Stimulated activated CD4-positive, alpha-beta T cell treated with anti-CD3 and anti-CD28 coated beads, Interleukin-15, amount 100 ng/mL, for 48 hours (primary cell): ENCODE measurements around the gene AP3S2.
A peak's percentile ranks its signal among the peaks of the same experiment; 100 is the strongest.
"Not testable (repeated sequence)": the region's sequence is repeated elsewhere in the genome, so short reads cannot be mapped to it uniquely, and the experiment has no call there.

Source experiments
- DNase-seq, 2 donors: peaks; one replicate each; pipeline ENCODE4 v3.0.0-alpha.2; 2020; ENCODE audit warnings: low read depth in 2 of 2

The AP3S2 gene

DNA sequence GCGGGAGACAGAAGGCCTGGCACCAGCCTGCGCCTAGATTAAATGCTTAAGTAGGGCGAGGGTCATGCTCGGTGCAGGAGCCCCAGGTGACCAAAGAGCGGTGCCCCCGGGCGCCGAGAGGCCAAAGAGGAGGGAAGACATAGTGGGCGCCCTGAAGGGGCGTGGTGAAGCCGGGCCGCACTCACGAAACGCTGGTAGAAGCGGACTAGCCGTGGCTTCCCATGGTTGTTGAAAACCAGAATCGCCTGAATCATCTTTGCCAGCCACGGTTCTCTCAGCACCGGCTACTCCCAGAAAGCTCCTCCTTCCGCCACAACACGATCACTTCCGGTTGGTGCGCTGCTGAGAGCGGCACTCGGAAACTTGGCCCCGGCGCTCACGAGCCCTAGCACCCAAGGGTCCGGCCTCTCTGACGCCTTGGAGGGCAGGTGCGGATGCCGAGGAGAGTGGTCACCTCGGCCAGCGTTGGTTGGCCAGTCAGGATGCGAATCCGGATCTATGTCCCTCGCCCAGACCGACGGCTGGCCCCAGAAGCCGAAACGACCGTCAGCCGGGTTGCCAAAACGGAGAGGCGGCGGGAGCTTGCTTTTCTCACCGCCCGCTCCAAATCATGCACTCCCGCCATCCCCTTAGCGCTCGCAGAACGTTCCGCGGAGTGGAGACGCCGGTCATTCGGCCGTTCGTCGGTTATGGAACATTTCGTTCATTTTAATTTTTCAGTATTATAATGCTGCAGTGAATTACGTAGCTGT lies at the start of gene AP3S2:
AP3S2 (minus strand) TSS at position 299 of the 752 bp plus-strand sequence; CDS start at position 254, 45 bp downstream.
- DNase-seq: peak; percentile 86 to 89

DNA sequence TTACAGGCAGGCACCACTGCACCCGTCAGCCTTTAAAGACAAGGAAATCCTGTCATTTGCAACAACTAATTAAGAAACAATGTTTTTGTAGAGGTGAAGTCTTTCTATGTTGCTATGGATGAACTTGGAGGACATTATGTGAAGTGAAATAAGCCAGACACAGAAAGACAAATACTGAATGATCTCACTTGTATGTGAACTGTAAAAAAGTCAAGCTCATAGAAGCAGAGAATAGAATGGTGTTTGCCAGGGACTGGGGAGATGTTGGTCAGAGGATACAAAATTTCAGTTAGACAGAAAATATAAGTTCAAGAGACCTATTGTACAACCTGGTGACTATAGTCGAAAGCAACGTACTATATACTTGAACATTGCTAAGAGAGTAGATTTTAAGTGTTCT lies 46.1 kb upstream of the AP3S2 start:
- no peak for DNase-seq

DNA sequence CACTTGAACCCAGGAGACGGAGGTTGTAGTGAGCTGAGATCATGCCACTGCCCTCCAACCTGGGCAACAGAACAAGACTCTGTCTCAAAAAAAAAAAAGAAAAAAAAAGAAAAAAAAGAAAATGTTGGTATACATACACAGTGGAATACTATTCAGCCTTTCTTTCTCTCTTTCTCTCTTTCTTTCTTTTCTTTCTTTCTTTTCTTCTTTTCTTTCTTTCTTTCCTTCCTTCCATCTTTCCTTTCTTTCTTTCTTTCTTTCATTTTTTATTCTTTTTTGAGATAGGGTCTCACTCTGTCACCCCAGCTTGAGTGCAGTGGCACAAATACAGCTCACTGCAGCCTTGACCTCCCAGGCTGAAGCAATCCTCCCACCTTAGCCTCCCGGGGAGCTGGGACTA lies 45.6 kb upstream of the AP3S2 start:
- DNase-seq: not testable (repeated sequence)

DNA sequence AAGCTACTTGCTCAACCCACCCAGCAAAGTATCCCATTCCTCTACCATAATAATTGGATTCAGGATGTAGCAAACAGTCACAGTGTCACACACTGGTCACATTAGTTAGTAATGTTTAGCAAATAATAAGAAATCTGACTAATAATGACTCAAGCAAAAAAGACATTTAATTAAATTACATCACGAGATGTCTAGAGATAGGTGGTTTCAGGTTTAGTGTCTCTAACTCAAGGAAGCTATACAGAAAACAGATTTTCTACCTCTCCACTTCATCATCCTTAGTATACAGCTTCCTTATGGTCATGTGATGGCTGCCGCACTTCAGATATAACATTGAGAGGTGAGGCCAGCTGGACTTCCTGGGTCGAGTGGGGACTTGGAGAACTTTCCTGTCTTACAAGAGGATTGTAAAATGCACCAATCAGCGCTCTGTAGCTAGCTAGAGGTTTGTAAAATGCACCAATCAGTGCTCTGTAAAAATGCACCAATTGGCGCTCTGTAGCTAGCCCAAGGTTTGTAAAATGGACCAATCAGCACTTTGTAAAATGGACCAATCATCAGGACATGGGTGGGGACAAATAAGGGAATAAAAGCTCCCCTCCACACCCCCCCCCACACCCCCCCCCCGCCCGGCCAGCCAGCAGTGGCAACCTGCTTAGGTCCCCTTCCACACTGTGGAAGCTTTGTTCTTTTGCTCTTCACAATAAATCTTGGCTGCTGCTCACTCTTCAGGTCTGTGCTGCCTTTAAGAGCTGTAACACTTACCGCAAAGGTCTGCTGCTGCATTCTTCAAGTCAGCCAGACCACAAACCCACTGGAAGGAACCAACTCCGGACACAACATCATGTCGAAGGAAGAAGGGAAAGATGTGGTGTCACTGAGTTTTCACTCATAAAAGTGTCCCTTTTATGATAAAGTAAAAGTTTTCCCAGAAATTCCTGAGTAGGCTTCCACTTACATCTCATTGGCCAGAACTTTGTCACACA lies 43.9 kb upstream of the AP3S2 start:
- DNase-seq: no peak

DNA sequence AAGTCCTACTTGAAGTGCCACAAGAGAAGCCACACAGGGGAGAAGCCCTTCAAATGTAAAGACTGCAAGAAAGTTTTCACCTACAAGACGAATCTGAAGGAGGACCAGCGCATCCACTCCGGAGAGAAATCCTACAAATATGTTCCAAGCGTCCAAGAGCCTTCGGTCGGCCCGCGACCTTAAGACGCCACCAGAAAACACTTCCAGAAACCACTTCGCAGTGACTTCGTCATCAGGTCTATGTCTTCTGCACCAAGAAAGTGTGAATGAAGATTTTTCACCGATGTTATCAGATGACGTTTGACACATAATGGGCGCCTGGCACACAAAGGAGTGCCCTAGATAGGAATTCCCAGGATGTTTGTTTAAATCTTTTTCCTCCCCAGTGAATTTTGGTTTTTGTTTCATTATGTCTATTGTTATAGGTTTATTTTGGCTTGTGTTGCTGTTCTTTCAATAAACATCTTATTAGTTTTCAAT lies 43.0 kb upstream of the AP3S2 start:
- DNase-seq: no peak

DNA sequence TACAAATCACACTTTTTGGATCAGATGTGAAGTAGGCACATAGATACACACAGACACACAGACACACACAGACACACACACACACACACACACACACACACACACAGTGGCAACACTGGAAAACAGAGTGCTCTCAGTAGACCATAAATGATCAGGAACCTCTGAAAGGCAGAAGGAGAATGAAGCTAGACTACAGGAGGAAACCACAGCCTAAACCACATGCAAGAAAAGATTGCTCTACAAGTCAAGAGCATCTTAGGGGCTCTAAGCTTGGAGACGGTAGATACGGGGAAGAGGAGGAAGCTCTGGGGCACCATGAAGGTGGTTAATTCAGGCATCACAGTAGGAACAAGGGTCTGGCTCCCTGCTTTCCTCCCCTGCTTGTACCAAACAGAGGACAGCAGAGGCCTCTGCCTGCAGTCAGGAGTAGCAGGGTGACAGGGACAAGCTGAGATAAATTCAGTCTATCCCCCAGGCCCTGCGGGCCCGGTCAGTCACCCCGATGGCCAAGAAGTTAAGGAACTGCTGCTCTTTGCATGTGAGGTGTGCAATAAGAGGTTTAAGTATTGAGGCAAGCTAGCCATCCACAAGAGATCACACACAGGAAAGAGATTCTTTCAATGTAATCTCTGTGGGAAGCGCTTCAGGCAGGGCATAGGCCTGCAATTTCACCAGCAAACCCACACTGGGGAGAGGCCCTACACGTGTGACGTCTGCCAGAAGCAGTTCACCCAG lies 42.4 kb upstream of the AP3S2 start:
- no peak for DNase-seq

DNA sequence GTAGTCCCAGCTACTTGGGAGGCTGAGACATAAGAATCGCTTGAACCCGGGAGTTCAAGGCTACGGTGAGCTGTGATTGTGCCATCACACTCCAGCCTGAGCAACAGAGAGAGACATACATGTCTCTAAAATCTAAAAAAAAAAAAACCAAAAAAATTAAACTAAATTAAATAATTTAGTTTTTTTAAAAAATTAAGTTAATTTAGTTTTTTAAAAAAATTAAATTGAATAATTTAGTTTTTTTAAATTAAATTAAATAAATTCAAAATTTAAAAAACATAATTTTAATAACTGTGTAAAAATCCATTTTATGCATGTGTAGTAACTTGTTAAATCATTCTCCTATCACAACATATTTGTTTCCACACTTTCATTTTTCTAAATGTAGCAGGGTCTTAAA lies 39.1 kb upstream of the AP3S2 start:
- no peak for DNase-seq

DNA sequence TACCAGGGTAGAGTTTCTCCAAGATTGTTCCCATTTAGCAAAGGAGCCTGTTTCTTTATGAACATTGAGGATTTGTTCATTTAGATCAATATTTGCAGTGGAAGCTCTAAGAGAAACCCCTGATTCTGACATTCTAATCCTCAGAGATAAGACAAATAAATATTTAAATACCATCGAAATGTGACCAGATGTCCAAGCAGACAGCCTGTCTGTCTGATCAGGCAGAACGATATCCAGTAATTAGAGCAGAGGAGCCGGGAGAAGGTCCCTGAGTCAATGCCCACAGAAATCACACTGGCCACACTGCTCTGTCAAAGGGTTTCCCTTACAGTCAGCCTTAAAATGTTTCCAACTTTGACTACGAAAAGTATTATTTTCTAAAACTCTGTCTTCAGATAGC lies 34.6 kb upstream of the AP3S2 start:
- no peak for DNase-seq

DNA sequence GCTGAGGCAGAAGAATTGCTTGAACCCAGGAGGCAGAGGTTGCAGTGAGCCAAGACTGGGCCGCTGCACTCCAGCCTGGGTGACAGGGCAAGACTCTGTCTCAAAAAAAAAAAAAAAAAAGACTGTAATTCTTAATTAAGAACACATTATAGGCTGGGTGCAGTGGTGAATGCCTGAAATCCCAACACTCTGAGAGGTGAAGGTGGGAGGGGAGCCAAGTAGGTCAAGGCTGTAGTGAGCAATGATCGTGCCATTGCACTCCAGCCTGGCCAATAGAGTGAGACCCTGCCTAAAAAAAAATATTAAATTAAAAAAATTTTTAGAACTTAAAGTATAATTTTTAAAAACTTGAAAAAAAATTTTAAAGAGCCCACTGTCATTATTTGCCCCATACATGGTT lies 32.4 kb upstream of the AP3S2 start:
- no peak for DNase-seq

DNA sequence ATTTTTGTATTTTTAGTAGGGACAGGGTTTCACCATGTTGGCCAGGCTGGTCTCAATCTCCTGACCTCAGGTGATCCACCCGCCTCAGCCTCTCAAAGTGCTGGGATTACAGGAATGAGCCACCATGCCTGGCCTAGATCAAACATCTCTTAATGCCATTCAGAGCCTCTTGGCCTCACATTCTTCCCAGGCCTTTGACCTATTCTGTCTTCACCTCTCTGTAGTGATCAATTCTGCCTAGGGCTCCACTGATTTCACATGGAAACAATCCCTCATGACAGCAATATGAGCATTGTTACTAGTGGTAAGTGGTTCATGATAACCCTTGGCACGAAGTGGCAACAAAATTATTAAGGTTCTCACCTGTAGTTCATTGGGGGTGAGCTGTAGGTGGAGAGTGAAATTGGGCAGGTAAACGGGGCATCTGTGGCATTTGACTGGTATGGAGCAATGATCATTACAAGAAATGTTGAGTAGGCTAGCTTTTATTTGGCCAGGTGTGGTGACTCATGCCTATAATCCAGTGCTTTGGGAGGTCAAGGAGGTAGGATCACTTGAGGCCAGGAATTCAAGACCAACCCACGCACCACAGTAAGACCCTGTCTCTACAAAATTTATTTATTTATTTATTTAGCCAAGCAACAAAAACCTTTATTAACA lies 23.8 kb upstream of the AP3S2 start:
- DNase-seq: no peak

DNA sequence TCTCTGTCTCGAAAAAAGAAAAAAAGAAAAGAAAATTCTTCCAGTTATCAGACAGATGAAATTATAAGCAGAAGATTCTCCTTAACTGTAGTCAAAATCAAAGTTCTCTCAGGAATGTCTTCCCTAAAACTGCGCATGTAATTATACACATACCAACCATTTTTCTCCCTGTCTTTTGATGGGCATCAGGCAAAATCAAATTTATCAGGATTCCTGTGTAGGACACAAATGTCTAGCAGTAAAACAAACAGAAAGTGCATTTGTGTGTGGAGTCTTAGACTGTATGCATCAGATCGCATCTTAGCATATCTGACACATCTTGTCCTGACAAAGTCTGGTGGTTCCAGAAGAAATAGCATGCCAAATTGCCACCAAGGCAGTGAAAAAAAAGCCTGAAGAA lies 22.9 kb upstream of the AP3S2 start:
- DNase-seq: no peak

DNA sequence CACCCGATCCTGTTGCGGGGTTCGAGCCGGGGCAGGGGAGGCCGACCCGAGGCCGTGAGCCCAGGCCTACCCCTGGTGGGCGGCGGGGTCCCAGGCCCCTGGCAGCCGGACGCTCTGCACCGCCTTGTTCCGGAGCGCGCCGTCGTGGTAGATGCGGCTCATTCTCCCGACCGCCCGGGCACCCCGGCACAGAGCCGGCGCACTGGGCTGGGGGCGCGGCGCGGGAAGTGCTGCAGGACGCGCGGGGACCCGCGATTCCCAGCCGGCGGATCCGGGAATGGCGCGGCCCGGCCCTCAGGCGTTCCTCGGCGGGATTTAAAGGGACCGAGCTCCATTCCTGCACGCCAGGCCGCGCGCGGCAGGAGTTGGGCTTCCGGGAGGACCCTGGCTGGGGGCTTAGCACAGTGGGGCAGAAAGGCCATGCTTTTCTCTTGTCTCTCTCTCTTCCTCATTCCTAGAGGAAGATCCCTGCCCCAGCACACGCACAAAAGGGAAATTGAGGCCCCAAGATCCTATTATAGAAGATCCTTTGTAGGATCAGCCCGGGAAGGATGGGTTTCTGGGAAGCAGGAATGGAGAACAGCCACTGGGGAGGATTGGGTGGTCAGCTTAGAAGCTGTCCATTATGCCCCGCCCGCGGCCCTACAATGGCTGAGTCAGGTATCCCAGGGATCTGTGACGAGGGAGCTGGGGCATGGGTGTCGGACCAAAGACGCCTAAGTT lies 19.0 kb upstream of the AP3S2 start, which contains the start of gene ARPIN:
ARPIN (minus strand) TSS at position 279 of the 723 bp plus-strand sequence; CDS start at position 162, 117 bp downstream.
- DNase-seq: no peak

DNA sequence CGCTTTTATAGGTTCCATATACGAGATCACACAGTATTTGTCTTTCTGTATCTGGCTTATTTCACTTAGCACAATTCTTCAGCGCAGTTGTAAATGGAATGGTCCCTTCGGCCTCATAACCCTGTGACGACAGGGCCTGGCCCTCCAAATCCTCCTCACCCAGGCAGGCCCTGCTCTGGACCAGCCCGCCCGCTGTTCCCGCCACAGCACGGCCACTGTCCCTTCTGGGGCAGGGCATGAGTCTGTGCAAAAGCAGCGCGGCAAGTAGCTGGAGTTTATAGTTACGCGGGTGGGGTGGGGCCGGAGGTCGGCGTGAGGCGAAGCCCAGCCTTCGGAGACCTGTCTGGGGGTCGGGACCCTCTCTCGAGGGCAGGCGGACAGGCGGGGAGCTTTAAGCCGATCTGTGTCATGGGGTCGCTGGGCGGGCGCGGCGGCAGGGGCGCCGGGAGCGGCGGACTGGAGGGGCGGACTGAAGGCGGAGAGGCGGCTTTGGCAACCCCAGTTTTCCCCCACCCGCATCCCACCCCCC lies 18.4 kb upstream of the AP3S2 start:
- DNase-seq: no peak

DNA sequence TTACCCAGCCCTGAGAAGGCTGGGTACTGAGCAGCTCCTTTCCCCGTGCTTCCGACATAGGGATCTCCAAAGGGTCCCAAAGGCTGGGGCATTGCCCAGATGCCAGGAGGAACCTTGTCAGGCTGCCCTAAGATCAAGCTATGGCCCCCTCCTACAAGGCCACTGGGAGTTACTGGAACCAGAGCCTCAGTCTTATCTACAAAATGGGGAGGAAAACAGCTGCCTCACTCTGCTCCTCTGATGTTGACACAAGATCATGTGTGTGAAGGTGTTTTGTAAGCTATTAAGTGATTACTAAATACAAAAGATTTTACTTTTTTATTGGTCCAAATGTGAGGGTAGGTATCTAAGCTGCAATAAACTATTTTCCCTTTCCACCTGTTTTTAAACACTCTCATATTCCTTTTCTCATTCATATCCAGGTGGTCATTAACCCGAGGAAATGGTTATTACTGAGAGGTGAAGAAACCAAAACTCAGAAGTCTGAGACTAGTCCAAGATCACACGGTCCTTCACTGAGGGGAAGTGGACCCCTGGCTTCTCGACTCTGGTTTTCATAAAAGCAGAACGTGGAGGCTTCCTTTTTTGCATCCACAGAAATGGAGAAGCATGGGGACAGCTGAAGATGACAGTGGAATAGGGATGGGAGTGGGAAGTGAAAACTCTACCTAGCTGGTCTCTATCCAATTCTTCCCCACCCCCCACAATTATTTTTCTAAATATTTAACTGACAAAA lies 17.3 kb upstream of the AP3S2 start:
- no peak for DNase-seq

DNA sequence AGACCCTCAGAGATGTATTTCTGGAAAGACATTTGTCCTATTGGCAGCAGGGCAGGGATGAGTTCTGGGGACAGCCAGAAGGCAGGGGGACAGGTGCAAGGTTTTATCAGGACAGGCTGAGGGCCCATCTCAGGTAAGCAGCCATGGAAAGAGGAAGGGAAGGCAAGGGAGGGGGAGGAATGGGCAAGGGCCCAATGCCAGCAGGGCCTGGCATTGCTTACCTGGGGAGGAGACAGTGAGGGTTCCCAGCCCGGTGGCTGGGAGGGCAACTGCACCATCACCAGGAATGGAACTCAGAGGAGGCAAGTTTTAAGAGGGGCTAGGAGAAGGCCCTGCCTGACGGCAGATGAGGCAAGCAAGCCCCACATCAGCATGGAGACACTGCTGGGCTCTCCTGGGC lies 15.8 kb upstream of the AP3S2 start:
- DNase-seq: no peak

DNA sequence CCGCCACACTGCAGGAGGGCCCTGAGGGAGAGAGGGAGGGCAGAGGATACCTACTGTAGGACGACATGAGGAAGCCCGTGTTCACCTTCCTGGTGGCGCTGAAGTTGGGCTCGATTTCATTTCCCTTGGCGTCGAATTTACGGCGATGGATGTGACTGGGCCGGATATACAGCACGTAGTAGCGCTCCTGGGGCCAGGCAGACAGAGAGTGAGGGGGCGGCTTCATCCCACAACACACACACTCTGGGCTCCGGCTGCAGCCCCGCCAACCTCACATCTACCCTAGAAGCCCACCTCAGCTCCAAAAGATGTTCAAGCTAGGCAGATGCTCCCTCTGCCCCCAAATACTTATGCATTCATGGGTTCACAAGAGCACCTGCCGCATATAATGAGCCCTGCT lies 14.4 kb upstream of the AP3S2 start:
- no peak for DNase-seq

DNA sequence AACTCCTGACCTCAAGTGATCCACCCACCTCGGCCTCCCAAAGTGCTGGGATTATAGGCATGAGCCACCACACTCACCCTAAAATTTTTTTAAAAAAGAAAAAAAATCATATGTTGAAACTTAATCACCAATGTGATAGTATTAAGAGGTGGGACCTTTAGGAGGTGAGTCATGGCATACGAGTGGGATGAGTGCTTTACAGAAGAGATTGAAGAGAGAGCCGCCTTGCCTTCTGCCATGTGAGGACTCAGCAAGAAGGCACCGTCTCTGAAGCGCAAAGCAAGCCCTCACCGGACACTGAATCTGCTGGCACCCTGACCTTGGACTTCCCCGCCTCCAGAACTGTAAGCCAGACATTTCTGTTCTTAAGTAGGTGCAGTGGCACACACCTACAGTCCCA lies 13.5 kb upstream of the AP3S2 start:
- no peak for DNase-seq

DNA sequence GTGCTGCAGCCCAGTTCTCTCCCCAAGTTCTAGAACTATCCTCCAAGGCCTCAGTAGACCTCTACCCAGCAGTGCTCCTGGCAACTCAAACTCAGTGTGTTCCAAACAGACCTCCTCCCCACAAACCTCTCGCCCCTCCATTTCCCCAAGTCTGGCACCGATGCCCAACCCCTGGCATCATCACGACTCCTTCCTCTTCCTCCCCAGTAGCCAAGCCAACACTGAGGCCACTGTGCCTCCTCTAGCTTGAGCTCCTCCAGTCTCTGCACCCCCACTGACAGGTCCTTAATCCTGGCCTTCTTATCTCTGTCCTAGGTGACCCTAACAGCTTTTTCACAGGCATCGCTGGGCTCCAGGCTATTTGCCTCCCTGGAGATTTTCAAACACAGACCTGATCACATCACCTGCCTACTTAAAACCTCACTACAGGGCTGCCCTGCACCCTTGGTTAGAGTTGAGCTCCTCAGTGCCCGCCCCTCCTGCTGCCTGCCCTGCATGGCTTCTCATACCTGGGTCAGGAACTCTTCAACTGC lies 12.1 kb upstream of the AP3S2 start:
- DNase-seq: no peak

DNA sequence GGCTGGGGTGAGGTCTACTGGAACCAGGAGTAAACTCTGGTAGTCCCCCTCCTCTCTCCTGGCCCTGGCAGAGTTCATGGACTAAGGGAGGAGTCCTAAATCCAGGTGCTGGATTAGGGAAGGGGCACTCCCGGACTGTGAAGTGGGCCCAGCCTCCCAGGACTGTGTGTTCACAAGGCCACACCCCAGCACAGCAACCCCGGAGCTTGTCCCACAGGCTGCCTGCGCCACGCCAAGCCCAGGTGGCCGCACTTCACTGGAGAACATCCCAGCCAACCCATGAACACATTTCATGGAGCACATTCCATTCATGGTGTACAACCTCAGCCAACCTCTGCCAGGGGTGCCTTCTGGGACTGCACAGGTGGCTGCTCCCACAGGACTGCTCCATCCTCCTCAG lies 10.7 kb upstream of the AP3S2 start:
- DNase-seq: no peak

DNA sequence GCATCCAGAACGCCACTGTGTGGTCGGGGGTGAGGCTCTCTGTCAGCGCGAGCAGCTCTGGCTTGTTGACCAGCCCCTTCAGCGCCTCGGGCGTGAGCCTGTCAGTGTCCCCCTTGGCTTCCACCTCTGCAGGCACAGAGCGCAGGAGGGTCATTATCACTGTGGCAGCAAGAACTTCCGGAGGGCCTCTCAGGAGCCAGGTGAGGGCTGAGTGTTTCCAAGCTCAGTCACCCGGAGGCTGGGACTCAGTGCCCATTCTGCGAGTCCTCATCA lies 10.0 kb upstream of the AP3S2 start:
- no peak for DNase-seq
